ENCODE data around the gene PADI1. TPM values are rescaled to one million over a fixed set of nuclear protein-coding genes. Genes with fewer than 3 reads are reported as not detected.
"Not testable (repeated sequence)": the region's sequence is repeated elsewhere in the genome, so short reads cannot be mapped to it uniquely, and the experiment has no call there.

The PADI1 gene
- total and polyA plus RNA-seq, 7 donors = not detected

DNA sequence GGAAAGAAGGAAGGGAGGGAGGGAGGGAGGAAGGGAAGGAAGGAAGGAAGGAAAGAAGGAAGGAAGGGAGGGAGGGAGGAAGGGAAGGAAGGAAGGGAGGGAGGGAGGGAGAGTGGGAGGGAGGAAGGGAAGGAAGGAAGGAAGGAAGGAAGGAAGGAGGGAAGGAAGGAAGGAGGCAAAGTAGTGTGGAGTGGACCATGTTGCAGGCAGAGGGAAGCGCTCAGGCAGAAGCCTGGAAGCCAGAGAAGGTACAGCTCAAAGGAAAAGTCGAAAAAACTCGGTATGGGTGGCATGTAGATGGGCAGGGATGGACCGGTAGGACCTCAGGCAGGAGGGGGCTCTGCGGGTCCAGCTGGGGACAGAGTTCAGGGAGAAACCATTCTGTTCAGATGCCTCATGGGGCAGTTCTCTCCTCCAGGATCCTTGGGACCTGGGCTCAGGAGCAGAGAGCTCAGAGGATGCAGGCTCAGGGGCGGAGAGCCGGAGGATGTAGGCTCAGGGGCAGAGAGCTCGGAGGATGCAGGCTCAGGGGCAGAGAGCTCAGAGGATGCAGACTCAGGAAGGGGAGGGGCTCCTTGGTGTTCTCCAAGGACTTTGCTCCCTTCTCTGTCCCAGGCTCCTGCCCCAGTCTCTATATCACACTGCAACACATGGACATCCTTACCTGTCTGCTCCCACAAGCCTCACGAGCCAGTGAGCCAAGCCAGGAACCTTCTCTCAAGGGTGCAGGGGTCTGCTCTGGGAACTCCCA, 30.4 kb downstream of the PADI1 start:
- H3K9me3 ChIP-seq = no peaks in the 10 kb centered on the region
- TF ChIP-seq, protein P1, sequence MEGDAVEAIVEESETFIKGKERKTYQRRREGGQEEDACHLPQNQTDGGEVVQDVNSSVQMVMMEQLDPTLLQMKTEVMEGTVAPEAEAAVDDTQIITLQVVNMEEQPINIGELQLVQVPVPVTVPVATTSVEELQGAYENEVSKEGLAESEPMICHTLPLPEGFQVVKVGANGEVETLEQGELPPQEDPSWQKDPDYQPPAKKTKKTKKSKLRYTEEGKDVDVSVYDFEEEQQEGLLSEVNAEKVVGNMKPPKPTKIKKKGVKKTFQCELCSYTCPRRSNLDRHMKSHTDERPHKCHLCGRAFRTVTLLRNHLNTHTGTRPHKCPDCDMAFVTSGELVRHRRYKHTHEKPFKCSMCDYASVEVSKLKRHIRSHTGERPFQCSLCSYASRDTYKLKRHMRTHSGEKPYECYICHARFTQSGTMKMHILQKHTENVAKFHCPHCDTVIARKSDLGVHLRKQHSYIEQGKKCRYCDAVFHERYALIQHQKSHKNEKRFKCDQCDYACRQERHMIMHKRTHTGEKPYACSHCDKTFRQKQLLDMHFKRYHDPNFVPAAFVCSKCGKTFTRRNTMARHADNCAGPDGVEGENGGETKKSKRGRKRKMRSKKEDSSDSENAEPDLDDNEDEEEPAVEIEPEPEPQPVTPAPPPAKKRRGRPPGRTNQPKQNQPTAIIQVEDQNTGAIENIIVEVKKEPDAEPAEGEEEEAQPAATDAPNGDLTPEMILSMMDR (IDR thresholded peaks at IDR 0.05) = no peak
- H3K27ac ChIP-seq = no peak overlapping the region
- DNase-seq = no peak
- WGBS, 3 donors = 70 to 89% (median 86%) methylated on average over 7 to 9 of the region's 9 CpGs
- H3K4me1 ChIP-seq = peaks cover 3% of the 10 kb centered on the region
- ATAC-seq = no peak
- intact Hi-C loops (cut with DNase I) = loop anchor here in 1 of 2 donors (10.0 kb wide), 1 partner anchor 281 kb away; no protein-coding TSS in a partner anchor
- no peak overlapping the region for H3K4me3 ChIP-seq
- H3K27me3 ChIP-seq (ENCODE audit: insufficient read depth in 3 of 3, low read length in 2 of 3) = no peaks in the 10 kb centered on the region
- H3K36me3 ChIP-seq (ENCODE audit: insufficient read depth in 1 of 2, low read depth in 1 of 2) = no peaks in the 10 kb centered on the region

DNA sequence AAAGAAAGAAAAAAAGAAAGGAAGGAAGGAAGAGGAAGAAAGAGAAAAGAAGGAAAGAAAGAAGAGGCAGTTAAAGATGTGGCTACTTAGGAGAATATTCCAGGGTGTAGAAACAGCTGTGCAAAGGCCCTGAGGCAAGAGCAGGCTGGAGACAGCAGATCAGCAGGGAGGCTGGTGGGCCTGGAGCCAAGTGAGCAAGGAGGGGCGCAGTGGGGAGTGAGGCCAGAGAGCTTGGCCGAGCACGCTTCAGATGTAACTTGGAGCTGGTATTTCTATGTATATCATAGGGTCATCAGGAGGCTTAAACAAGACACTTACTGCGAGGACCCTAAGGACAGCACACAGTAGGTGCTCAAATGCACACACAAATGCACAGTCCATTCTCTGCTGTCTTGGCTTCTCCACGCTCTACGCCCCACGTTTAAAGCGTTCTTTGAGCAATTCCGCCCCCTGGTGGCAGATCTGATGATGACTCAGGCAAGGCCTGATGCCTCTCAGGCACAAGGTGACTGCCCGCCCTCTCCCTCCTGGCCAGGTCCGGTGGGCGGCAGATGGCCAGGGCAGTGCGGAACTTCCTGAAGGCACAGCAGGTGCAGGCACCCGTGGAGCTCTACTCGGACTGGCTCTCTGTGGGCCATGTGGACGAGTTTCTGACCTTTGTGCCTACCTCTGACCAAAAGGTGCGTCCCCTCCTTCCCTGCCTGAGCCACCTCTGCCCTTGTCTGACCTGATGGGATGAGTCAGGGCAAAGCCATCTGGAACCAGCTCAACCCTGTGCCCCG, 32.0 kb downstream of the PADI1 start:
- H3K27me3 ChIP-seq (ENCODE audit: insufficient read depth in 3 of 3, low read length in 2 of 3) = peaks cover 0 to 2% (median 0%) of the 10 kb centered on the region in 3 donors
- intact Hi-C loops (cut with DNase I) = loop anchor here (1.0 to 10.0 kb wide), 5 partner anchors 111 to 282 kb away; no protein-coding TSS in a partner anchor

DNA sequence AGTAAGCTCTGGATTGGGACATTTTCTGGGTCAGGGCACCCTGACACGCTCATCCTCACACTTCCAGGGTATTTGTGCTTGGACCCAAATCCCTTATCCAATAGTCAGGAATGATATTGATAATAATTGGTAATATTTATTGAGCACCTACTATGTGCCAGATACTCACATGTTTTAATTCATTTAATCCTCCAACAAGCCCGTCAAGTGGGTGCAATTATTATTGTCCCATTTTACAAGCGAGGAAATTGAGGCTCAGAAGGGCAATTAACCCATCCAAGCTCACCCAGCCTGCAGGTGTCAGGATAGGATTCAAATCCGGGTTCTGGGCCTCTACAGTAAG, 32.6 kb downstream of the PADI1 start:
- intact Hi-C loops (cut with DNase I) = loop anchor here (1.0 to 10.0 kb wide), 5 partner anchors 111 to 283 kb away; no protein-coding TSS in a partner anchor
- Histone ChIP-seq H3K27me3 (ENCODE audit: insufficient read depth in 3 of 3, low read length in 2 of 3) (peaks cover 0 to 2% (median 0%) of the 10 kb centered on the region in 3 donors), H3K4me1 (peaks cover 3% of the 10 kb centered on the region), H3K27ac (no peak overlapping the region), H3K4me3 (no peak overlapping the region), H3K9me3 (no peaks in the 10 kb centered on the region), H3K36me3 (ENCODE audit: insufficient read depth in 1 of 2, low read depth in 1 of 2) (no peaks in the 10 kb centered on the region)
- 75 to 85% (median 82%) methylated on average over 4 of the region's 4 CpGs for WGBS, 3 donors
- ATAC-seq (no peak), DNase-seq (no peak)
- TF ChIP-seq, protein P1 (IDR thresholded peaks at IDR 0.05) = no peak

More for the DNA sequence above, 32.0 kb downstream of the PADI1 start:
- 18 to 19% (median 18%) methylated on average over 16 to 18 of the region's 18 CpGs for WGBS, 3 donors
- ATAC-seq = peak; percentile 71 to 86 (median 77)
- H3K27ac ChIP-seq = no peak overlapping the region
- H3K36me3 ChIP-seq (ENCODE audit: insufficient read depth in 1 of 2, low read depth in 1 of 2) = no peaks in the 10 kb centered on the region
- peaks cover 3% of the 10 kb centered on the region for H3K4me1 ChIP-seq
- TF ChIP-seq, protein P1 (IDR thresholded peaks at IDR 0.05) = peak; percentile 94
- H3K4me3 ChIP-seq = no peak overlapping the region
- DNase-seq = peak; percentile 83 to 92
- H3K9me3 ChIP-seq = no peaks in the 10 kb centered on the region

DNA sequence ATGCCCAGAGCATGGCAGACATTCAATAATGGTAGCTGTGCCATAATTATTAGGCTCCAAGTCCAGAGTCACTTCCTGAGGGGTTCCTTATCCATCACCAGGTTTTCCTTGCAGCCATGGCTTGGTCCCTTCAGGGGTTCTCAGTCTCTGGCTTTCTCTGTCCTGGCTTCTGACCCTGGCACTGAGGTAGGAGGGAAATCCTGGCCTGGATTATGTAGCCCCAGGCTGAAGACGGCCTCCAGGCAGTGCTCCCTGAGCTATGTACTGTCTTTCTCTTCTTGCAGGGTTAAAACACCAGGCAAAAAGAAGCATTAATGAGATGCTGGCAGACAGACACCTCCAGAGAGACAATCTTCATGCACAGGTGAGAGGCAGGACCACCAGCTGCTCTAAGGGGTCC, 34.5 kb downstream of the PADI1 start:
- ATAC-seq (peak in 3 of 4 donors; percentile 32 to 58 (median 57)), DNase-seq (peak in 1 of 2 donors; percentile 33)
- 22 to 63% (median 38%) methylated on average over 1 of the region's 1 CpG for WGBS, 3 donors
- Histone ChIP-seq H3K9me3 (no peaks in the 10 kb centered on the region), H3K36me3 (ENCODE audit: insufficient read depth in 1 of 2, low read depth in 1 of 2) (no peaks in the 10 kb centered on the region), H3K4me3 (no peak overlapping the region), H3K4me1 (no peaks in the 10 kb centered on the region), H3K27ac (no peak overlapping the region), H3K27me3 (ENCODE audit: insufficient read depth in 3 of 3, low read length in 2 of 3) (peaks cover 0 to 2% (median 0%) of the 10 kb centered on the region in 3 donors)
- intact Hi-C loops (cut with DNase I) = loop anchor here in 1 of 2 donors (10.0 kb wide), 1 partner anchor 285 kb away; no protein-coding TSS in a partner anchor
- TF ChIP-seq, protein P1 (IDR thresholded peaks at IDR 0.05) = no peak

DNA sequence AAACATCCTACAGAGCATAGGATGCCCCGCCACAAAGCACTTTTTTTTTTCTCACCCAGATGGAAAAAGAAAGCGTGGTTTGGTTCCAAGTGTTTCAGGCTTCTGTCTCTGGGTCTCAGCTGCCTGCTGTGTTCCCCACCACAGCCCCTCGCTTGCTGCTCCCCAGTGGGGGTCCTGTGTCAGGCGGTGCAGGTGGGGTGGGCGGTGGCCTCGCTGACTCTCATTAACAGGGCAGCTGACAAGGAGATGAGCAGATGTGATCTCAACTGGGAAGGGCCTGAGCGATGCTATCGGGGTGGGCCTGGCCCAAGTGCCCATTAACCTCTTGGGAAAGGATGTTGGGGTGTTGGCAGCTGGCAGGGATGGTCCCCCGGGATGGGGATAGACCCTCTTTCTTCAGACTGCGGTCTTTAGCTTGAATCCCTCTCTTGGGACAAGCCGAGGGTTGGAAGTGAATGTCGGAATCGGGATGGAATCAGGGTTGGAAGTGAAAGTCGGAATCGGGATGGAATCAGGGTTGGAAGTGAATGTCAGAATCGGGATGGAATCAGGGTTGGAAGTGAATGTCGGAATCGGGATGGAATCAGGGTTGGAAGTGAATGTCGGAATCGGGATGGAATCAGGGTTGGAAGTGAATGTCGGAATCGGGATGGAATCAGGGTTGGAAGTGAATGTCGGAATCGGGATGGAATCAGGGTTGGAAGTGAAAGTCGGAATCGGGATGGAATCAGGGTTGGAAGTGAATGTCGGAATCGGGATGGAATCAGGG, 36.3 kb downstream of the PADI1 start:
- peak in 1 of 2 donors; percentile 27 for DNase-seq
- 34 to 52% (median 35%) methylated on average over 24 to 27 of the region's 28 CpGs for WGBS, 3 donors
- H3K4me3 ChIP-seq; H3K4me1 ChIP-seq; intact Hi-C loops (cut with DNase I); H3K9me3 ChIP-seq; H3K27me3 ChIP-seq (ENCODE audit: insufficient read depth in 3 of 3, low read length in 2 of 3); H3K27ac ChIP-seq; ATAC-seq; H3K36me3 ChIP-seq (ENCODE audit: insufficient read depth in 1 of 2, low read depth in 1 of 2): not testable (repeated sequence)

DNA sequence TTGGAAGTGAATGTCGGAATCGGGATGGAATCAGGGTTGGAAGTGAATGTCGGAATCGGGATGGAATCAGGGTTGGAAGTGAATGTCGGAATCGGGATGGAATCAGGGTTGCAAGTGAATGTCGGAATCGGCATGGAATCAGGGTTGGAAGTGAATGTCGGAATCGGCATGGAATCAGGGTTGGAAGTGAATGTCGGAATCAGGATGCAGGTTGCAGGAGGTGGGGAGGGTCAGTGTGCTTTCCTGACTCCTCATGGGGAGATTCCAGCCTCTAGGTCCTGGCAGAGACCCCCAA, 36.8 kb downstream of the PADI1 start:
- WGBS, 3 donors = 70 to 82% (median 80%) methylated on average over 9 to 10 of the region's 11 CpGs
- H3K4me1 ChIP-seq; H3K4me3 ChIP-seq; ATAC-seq; DNase-seq; H3K27me3 ChIP-seq (ENCODE audit: insufficient read depth in 3 of 3, low read length in 2 of 3); H3K36me3 ChIP-seq (ENCODE audit: insufficient read depth in 1 of 2, low read depth in 1 of 2); intact Hi-C loops (cut with DNase I); H3K9me3 ChIP-seq; H3K27ac ChIP-seq: not testable (repeated sequence)
